GM18909 (cell line): ENCODE measurements around the gene PCDH7.

ENCODE experiments used
- ATAC-seq: cut with Tn5 transposase; IDR thresholded peaks from one replicate; pipeline ENCODE4 v1.9.1; 2021; ENCODE audit warnings: mild to moderate bottlenecking; ENCODE audit not compliant: unreplicated experiment, poor library complexity

PCDH7 gene

DNA sequence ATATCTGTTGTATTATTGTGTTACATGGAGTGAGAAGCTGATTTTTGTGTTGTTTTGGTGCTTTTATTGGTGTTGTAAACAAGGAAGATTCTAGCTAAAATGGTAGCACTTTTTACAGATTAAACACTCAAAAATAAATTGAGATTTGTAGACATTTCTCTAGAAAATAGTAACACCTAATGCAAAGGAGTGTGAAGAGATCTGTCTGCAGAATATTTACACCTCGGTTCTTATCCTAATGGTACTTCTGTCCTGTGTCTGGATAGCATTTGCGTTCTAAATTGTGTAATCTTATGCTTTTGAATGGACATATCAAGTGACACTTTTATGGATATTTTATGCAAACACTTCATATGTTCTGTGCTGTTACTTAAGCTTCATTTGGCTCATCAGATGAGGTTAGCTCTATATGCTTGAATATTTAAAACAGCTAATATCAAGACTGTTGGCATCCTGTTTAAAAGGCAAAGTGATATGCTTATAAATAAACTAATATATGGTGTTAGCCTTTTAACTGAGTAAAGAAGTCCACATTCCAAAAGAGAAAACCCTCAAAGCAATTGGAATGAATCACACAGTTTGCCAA, 6.0 kb downstream of the PCDH7 start:
- ATAC-seq: no peak

DNA sequence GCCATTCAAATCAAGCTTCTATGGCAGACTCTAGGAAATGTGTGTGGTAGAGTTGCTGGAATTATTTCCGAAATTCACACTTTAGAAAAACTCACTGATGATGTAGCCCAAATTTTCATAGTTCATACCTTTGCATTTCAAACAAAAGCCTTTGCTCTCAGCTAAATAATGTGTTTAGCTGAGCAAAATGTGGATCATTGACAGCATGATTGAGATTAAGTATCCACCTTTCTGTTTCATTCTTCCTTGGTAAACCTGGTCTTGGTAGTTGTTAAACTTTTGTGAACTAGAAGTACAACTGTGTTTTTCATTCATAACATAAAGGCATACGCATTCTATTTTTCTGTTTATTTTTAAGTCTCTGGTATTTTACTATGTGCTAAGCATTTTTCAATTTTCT, 7.2 kb downstream of the PCDH7 start:
- ATAC-seq: no peak

DNA sequence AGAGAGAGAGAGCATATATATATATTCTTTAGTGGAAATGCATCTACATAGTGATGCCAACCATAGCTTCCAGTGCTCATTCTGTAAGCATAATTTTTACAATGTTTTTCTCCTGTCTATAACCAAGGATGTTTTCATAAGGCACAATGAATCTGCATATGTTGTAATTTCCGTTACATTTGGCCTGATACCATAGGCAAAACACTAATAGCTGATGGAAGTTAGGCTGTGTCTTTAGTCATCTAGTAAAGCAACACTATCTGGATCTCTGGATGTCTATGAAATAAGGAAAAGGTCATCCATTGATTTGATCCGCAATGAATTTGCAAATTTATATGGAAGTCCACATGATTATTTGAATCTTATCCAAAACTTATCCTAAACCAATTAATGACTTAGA, 8.1 kb downstream of the PCDH7 start:
- ATAC-seq: no peak

DNA sequence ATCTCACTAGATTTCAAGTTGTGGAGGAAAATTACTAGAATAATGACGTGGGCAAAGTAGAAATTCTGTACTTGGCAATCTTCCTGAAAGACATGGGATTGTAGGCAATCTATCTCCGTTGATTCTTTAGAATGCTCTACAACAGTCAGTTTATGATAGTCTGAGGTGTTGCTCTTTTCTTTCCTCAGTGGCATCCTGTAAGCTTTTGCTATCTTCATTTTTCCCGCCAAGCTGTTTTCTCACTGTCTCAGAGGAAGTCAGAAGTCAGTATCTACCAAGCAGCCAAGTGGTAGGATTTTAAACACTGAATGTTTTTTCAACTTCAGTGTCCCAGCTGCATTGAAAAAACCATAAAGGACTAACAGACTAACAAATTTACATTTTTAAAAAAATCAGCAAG, 23.7 kb downstream of the PCDH7 start:
- no peak for ATAC-seq

DNA sequence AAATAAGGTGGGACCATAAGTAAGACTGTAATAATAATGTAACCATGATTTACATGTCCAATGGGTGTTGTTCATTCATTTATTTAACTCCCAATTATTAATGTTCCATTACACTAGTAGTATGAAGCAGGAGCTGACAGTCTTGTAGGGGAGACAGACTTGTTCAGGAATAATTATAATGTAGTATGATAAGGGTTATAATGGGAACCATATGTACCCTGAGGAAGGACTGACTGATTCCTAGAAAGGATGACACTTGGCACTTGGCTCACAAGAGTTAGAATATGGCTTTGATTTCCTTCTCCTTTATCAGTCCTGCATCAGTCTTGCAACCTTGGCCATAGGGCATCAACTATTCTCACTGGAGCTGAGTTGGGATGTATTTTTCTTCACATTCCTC, 24.2 kb downstream of the PCDH7 start:
- no peak for ATAC-seq

DNA sequence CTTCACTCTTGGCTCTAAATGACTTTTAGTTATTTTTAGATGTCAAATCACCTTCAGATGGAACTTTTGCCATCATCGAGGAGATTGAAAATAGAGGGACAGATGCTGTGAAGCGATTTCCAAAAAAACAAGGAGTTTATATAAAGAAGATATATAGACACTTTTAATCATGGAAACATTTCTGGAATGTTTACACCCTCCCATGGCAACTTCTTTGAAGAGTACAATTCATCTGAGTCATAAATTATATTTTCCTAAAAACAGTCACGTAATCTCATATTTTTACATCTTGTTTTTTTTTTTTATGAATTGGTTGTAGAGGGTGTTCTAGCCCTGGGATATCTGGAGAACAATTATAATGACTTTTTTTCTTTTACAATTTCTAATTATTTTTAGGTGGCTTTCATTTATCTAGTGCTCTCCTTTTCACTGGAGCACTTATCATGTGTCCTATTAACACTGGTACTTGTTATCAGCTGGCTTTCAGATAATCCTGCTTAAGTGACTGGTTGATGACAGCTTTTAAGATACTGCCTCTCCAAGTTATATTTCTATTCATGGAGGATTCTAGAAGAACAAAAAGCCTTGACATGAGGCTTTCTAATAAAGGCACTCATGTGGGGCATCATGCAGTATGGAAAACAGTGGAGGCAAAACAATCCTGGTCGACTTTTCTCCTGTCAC, 24.9 kb downstream of the PCDH7 start:
- no peak for ATAC-seq

DNA sequence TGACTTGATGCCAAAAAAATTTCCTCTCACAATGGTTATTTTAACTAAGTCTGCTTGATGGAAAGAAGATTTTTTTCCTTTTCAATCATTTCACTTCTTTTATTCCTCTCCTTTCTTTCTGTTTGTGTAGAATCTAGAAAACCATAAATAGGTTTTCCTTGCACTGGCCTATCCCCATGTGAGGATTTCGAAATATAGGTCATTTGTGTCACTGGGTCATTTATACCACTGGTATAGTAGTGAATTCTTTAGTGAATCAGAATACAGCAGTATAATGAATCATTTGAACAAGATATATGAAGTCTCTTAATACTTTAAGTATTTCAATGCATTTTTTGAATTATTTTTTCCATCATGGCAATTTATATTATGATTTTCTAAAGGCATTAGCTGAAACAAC, 26.6 kb downstream of the PCDH7 start:
- no peak for ATAC-seq

DNA sequence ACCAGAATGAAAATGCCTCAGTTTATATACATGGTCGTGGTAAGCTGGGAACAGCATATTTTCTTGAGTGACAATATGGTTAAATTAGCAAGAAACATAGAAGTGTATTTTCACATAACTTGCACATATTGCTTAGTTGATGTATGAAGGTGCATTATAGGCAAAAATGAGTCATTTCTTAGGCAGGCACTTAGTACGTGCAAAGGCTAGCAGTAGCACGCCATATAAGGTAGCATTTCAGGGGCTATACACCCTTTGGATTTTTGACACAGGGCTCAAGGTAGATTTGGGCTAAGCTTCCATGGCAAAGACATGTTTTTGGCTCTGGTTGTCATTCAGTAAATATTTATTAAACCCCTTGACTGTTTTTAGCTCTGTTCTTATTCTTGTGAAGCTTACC, 33.1 kb downstream of the PCDH7 start:
- ATAC-seq: no peak

DNA sequence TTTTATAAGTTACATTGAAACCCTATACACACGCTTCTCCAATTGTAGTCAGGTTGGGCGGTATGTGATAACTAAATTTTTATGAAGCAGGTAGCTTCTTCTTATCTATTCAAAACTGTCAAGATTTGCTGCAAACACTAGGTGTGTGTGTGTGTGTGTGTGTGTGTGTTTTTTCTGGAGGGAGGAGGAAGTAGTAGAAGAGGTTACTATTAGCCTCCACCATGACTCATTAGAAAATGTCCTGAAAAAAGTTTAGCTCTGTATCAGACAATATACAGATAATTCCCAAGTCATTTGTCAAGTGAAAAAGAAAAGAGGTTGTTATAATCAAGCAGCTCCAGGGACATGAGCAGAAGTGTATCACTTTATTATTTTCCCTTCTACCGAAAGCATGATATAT, 33.9 kb downstream of the PCDH7 start:
- ATAC-seq: no peak

DNA sequence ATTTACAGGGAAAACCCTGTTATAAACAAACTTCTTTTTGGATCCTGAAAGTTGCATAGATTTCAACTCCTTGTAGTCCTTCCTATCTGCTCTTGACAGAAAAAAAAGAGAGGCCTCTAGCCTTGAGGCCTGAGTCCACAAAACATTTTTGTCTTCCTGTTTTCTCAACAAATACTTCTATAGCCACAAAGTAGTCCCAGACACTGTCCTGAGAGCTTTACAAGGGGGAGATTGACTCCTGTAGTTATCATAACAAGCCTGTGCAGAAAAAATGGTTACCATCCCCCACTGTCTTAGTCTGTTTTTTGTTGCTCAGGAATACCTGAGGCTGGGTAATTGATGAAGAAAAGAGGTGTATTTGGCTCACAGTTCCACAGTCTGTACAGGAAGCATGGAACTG, 35.2 kb downstream of the PCDH7 start:
- no peak for ATAC-seq

DNA sequence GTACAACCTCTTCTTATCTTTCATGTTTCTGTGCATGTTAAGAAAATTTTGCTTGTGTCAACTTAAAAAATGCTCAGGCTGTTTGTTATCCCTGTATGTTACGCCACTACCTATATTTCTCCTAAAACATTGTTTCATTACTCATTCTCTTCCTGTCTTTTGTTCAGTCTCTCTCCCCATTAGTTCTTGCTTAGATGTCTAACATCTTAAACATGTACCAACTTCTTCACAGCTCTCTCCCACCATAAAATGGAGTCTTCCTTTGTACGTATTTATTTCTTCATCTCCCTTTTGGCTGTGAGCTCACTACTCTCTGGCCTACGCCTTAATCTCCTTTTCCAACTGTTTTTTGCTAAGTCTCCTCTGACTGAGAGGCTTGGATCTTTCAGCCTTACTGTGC, 36.4 kb downstream of the PCDH7 start:
- ATAC-seq: no peak

DNA sequence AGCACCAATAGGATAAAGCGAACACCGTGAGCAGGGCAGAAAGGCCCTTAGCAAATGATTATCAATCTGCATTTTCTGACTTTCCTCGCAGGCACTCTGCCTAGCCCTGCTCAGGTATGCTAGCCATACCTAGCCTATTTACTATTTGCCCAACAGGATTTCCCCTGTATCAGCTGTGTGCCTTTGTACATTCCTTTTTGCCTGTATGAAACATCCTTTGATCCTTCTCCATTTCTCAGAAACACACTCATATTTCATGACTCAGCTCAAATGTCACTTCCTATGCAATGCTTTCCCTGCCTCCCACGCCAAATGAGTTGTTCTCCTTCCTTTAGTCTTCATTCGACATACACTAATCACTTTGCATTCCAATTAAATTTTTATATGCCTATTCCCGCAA, 37.2 kb downstream of the PCDH7 start:
- no peak for ATAC-seq

DNA sequence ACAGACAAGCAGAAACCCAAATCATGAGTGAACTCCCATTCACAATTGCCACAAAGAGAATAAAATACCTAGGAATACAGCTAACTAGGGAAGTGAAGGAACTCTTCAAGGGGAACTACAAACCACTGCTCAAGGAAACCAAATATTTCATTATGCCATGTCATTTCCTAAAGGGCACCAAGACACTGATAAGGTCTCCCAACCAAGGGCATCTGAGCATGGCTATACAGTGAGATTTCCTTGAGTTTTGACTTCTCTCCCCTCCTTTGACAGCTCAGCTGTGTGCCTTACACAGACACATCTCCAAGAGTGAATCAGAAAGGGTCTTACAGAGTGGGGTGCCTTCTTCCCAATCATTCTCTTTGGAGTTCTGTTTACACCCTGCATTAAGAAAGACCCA, 40.4 kb downstream of the PCDH7 start:
- no peak for ATAC-seq

DNA sequence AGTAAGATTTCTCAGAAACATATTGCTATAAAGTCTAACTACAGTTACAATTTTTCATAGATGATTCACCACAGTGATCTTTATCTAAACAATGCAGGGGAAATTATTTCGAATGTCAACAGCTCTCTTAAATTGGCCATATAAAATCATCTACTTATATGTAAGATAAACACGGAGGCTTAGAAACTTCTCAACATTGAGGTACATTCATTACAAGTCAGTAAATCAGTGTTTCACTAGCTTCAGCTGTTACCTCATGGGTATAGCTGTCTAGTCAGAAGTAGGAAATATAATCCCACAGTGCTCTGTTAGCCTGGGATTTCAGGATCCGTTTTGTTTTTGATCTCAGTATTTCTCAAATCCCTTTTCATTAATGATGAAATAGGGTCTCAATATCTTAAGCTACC, 43.2 kb downstream of the PCDH7 start:
- no peak for ATAC-seq

DNA sequence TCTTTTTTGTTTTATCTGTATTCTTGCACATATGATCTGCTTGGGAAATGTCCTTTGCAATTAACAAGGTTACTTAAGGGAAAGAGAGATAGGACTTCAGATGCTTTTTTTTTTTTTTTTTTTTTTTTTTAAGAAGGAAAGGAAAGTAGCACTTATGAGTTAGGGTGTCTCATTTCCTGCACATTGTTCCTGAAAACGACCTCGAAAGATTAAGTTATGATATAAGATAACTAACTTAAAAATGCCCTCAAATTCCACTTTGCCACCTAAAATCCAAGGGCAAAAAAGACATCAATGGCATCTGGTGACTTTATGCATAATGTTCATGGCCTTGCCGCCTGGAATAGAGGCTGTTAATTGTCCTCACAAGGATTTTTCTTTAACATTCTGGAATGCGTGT, 44.9 kb downstream of the PCDH7 start:
- no peak for ATAC-seq

DNA sequence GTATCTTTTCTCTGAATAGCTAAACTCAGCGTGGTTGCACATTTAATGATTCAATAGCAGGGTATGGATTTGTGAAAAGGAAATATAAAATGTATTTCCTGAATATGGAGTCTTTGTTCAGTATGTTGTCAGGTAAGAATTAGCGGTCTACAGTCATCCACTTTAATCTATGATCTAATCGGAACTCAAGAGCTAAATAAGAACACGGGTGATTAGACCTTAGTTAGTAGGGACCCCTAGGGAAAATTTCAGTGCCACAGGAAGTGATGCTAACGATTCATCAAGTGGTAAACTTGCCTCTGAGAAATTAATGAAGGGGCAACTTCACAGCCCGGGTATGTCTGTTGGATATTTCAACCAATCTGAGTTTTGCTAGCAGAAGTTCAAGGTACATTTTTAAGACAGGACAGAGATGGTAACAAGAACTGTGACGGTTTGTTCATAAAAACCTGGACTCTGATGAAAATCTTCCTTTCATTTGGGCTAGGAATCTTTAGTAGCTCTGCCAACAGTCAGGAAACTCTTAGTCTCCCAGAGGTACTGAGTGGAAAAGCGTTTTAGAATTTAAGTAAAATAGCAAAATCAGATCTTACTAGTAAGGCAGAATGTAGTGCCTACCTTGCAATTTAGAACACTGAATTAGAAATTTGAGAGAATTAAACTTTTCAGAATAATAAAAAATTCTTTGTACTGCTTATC, 47.1 kb downstream of the PCDH7 start:
- ATAC-seq: no peak

DNA sequence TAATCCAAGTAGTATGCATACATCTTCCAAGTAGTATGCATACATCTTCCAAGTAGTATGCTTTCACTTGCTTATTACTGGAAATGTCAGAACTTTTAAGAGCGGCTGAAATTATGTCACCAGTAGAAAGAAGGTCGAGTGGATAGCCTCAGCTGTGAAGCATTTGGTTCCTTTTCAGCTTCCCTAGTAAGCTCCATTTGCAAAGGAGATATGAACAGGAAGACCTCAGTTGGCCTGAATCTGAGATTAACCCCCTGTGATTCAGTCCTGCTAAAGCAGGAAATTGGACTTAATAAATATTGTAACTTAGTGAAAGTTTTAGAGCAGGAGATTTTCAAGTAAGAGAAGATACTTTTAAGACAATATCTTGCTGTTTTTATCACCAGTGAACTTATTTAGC, 48.1 kb downstream of the PCDH7 start:
- no peak for ATAC-seq

DNA sequence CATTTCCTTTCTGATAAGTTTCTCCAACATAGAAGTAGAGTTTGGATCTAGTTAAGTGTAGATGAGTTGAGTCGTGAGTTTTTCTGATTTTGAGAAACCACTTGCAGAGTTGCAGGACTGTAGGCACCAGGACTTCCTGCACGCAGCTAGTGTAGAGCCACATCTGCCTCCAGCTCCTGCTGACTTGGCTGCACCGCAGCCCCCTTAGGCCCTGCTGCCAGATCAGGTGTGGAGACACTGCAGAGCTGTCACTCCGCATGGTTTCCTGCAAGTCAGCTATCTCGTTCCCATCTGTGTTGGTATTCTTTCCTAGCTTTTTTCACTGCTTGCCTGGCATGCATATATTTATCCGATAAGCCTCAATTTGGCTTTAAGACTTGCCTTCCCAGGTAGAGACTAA, 48.9 kb downstream of the PCDH7 start:
- no peak for ATAC-seq

DNA sequence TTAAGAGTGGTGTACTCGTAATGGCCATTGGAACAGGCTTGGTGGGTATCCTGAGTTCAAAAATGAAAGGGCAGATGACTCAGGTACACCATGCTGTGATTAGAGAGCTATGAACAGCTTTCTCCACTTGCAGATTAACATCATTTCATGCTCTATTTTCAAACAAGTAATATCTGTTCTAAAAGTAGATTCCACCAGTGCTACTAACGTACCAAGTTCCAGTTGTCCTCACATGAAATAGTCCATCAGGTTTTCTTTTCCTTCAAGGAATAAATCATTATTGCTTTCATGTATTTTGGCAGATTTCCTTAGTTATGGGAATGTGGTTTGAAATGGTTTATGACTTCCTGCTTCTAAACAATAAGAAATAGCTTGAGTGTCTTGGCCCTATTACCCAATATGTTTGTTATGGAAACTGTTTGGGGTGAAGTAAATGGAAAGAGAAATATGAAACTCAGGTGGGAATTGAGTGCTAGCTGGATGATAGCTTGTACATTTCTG, 49.9 kb downstream of the PCDH7 start:
- ATAC-seq: no peak

DNA sequence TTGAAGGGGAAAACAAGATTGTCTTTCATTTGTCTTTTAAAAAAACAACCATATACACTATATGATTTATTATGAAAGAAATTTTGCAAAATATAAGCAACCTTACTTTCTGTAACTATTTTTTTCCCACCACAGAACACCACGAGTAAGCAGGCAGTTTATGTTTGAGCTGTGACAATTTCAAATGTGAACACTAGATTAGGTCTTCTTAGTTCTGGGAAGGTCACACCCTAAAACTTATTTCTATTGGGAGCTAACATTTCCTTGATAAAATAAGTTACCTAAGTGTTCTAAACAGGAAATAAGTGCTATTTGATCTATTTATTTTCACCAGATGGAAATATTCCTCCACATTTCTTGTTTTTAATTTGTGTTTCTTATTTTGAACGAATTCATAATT, 50.6 kb downstream of the PCDH7 start:
- ATAC-seq: no peak

DNA sequence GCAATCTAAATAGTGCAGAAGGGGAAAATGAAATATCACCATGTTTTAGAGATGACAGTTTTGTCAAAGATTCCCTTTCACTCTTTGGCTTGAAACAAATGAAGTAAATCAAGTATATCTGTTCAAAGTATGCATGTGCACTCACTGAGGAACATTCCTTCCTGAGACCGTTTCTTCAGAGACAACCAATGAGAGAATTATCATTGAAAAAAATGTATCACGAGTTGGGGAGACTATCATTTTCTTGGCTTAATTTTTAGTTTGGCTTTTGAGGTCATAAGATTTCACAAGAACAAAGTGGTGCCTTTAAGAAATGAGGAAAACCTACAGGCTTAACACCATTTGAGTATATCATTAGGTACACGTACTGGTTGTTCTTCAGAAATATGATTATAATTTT, 56.3 kb downstream of the PCDH7 start:
- no peak for ATAC-seq

DNA sequence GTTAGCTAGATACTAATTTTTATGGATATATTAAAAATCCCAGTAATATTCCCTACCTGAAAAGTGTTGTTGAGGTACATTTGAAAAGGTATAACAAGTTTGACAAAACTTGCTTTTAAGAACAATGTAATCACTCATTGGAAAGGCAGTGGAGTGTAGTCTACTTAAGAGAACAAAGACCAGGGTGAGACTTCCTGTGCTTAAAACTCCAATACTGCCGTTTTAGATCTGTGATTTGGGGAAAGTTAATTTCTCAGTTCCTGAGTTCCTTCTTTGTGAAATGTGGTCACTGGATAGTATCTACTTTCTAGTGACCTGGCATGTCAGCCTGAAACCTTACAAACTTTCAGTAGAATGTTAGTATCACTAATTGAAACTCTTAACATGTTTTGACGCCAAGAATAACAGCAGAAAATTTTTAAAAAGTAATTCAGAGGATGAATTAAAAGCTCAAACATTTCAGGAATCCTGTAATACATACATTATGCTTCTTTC, 56.8 kb downstream of the PCDH7 start:
- ATAC-seq: no peak
